ENCODE data around the gene HDAC7. TPM values are rescaled to one million over a fixed set of nuclear protein-coding genes. Genes with fewer than 3 reads are reported as not detected.

Gene HDAC7
- total and polyA plus RNA-seq, 4 donors = 49.3 to 119 (median 69.7) TPM

DNA sequence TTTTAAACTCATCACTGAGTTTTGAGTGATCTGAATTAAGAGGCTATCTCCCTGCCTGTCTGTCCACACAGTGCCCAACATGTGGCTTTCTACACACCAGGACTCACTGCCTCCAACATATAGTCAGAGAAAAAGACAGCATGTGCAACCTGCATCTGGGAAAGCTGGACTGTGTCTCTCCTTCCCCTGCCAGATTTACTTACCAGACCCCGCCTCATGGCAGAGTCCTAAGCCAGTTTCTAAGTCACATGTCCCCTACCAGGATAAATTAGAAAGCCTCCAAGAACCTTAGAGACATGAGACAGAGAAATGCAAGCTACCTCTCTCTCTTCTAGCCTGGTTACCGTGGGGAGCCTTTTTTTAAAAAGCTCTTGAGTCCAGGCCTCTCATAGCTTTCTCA is 2.7 kb upstream of the HDAC7 start:
- peak overlapping the region; percentile 5 to 98 for H3K27ac ChIP-seq (ENCODE audit: low read depth in 1 of 2, low read length in 1 of 2)
- no peaks in the 10 kb centered on the region for H3K36me3 ChIP-seq (ENCODE audit: control insufficient read depth in 4 of 4, insufficient read depth in 4 of 4, low read length in 4 of 4)
- no peak for ATAC-seq (ENCODE audit: insufficient read depth, low FRiP score)
- H3K4me1 ChIP-seq (ENCODE audit: control insufficient read depth in 5 of 5, insufficient read depth in 5 of 5, low read length in 5 of 5) = peaks cover 7 to 42% (median 32%) of the 10 kb centered on the region in 5 donors
- no peak for DNase-seq
- H3K9me3 ChIP-seq (ENCODE audit: control insufficient read depth in 4 of 4, insufficient read depth in 3 of 4, low read length in 3 of 4) = no peaks in the 10 kb centered on the region
- no peak overlapping the region for H3K9ac ChIP-seq (ENCODE audit: insufficient read depth in 1 of 2, low read length in 2 of 2)
- 63 to 76% methylated on average over 2 of the region's 2 CpGs for WGBS, 2 donors
- no peak overlapping the region for H3K4me3 ChIP-seq
- no peaks in the 10 kb centered on the region for H3K27me3 ChIP-seq (ENCODE audit: control insufficient read depth in 3 of 3, insufficient read depth in 3 of 3, low read length in 2 of 3)
- TF ChIP-seq, protein P1, sequence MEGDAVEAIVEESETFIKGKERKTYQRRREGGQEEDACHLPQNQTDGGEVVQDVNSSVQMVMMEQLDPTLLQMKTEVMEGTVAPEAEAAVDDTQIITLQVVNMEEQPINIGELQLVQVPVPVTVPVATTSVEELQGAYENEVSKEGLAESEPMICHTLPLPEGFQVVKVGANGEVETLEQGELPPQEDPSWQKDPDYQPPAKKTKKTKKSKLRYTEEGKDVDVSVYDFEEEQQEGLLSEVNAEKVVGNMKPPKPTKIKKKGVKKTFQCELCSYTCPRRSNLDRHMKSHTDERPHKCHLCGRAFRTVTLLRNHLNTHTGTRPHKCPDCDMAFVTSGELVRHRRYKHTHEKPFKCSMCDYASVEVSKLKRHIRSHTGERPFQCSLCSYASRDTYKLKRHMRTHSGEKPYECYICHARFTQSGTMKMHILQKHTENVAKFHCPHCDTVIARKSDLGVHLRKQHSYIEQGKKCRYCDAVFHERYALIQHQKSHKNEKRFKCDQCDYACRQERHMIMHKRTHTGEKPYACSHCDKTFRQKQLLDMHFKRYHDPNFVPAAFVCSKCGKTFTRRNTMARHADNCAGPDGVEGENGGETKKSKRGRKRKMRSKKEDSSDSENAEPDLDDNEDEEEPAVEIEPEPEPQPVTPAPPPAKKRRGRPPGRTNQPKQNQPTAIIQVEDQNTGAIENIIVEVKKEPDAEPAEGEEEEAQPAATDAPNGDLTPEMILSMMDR (IDR thresholded peaks at IDR 0.05; ENCODE audit: control extremely low read depth, extremely low read depth) = no peak

DNA sequence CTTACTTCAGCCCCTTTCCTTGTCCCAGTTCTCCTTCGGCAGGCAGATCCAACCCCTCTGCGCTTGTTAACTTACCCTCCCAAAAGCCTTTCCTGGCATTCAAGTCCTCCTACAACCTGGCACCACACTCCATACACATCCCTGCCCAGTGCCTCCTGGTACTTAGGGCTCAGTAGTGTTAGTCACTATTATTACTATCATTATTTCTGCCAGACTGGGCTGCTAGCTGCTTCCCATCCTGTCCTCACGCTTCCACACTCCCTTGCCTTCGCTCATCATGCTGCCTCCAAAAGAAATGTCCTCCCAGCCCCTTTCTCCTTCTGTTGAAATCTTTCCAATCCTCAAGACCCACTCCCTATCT is 1.6 kb upstream of the HDAC7 start:
- WGBS, 2 donors = 67 to 83% methylated on average over 4 of the region's 4 CpGs
- peak overlapping the region in 1 of 2 donors; percentile 30 for H3K9ac ChIP-seq (ENCODE audit: insufficient read depth in 1 of 2, low read length in 2 of 2)
- H3K27me3 ChIP-seq (ENCODE audit: control insufficient read depth in 3 of 3, insufficient read depth in 3 of 3, low read length in 2 of 3) = no peaks in the 10 kb centered on the region
- H3K9me3 ChIP-seq (ENCODE audit: control insufficient read depth in 4 of 4, insufficient read depth in 3 of 4, low read length in 3 of 4) = no peaks in the 10 kb centered on the region
- H3K4me1 ChIP-seq (ENCODE audit: control insufficient read depth in 5 of 5, insufficient read depth in 5 of 5, low read length in 5 of 5) = peaks cover 7 to 42% (median 37%) of the 10 kb centered on the region in 5 donors
- H3K27ac ChIP-seq (ENCODE audit: low read depth in 1 of 2, low read length in 1 of 2) = peak overlapping the region; percentile 98 to 100
- DNase-seq = no peak
- TF ChIP-seq, protein P1 (IDR thresholded peaks at IDR 0.05; ENCODE audit: control extremely low read depth, extremely low read depth) = no peak
- no peak overlapping the region for H3K4me3 ChIP-seq
- H3K36me3 ChIP-seq (ENCODE audit: control insufficient read depth in 4 of 4, insufficient read depth in 4 of 4, low read length in 4 of 4) = no peaks in the 10 kb centered on the region
- no peak for ATAC-seq (ENCODE audit: insufficient read depth, low FRiP score)

DNA sequence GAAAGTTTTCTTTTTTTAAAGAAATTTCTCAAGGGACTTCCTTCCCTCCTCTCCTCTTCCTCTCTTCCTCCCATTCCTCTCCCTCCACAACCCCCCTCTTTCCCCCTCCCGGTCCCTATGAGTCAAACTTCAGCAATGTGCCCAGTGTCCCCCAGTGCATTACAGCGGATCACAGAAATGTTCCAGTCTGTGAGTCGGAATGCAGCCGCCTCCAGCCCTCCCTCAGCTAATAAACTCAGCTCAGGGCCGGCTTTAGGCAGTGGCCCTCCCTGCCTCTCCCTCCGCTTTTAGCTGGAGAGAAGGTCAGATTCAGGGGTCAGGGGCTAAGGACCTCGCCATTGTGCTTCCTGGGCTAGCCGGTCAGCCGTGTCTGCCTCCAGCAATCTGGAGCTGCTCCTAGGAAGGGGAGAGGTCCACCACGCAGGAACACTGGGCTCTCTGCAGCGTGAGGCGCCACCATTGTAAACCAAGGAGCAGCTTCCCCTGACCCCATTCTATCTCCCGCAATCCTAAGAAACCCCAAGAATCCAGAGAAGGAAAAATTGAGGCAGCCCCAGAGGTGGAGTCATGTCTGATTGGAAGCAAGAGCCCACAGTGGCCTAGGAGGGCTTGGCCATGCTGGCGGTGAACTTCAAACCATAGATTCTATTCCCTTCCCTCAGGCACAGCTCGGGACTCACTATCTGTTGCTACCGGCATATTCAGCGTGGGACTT is 1.1 kb upstream of the HDAC7 start:
- Histone ChIP-seq H3K9me3 (ENCODE audit: control insufficient read depth in 4 of 4, insufficient read depth in 3 of 4, low read length in 3 of 4) (no peaks in the 10 kb centered on the region), H3K27me3 (ENCODE audit: control insufficient read depth in 3 of 3, insufficient read depth in 3 of 3, low read length in 2 of 3) (no peaks in the 10 kb centered on the region), H3K9ac (ENCODE audit: insufficient read depth in 1 of 2, low read length in 2 of 2) (peak overlapping the region in 1 of 2 donors; percentile 88), H3K27ac (ENCODE audit: low read depth in 1 of 2, low read length in 1 of 2) (peak overlapping the region; percentile 98 to 100), H3K4me1 (ENCODE audit: control insufficient read depth in 5 of 5, insufficient read depth in 5 of 5, low read length in 5 of 5) (peaks cover 7 to 40% (median 39%) of the 10 kb centered on the region in 5 donors), H3K4me3 (no peak overlapping the region), H3K36me3 (ENCODE audit: control insufficient read depth in 4 of 4, insufficient read depth in 4 of 4, low read length in 4 of 4) (no peaks in the 10 kb centered on the region)
- WGBS, 2 donors = 33 to 44% methylated on average over 17 of the region's 17 CpGs
- TF ChIP-seq, protein P1 (IDR thresholded peaks at IDR 0.05; ENCODE audit: control extremely low read depth, extremely low read depth) = no peak
- ATAC-seq (ENCODE audit: insufficient read depth, low FRiP score) (peak; percentile 64), DNase-seq (peak; percentile 83 to 87 (median 87))
